Measurements from ENCODE around the gene ARHGAP21.
A peak's percentile ranks its signal among the peaks of the same experiment; 100 is the strongest.
"Not testable (repeated sequence)": the region's sequence is repeated elsewhere in the genome, so short reads cannot be mapped to it uniquely, and the experiment has no call there.

The ARHGAP21 gene

GRCh38 chr10:24723788-24724380, at the start of gene ARHGAP21:
Gene ARHGAP21 (minus strand): TSS chr10:24723887. CDS start chr10:24721899, 1,988 bp downstream.
- no peak for DNase-seq (ENCODE audit: low read depth, low spot score)

- DNase-seq (ENCODE audit: low read depth, low spot score) = no peak
Measured at GRCh38 chr10:24771943-24772694, 48.4 kb upstream of the ARHGAP21 start.

- not testable (repeated sequence) for DNase-seq (ENCODE audit: low read depth, low spot score)
Measured at GRCh38 chr10:24764991-24765390, 41.3 kb upstream of the ARHGAP21 start.

GRCh38 chr10:24762966-24763623, 39.4 kb upstream of the ARHGAP21 start:
- DNase-seq (ENCODE audit: low read depth, low spot score) = peak; percentile 64

- no peak for DNase-seq (ENCODE audit: low read depth, low spot score)
Measured at GRCh38 chr10:24762161-24762924, 38.7 kb upstream of the ARHGAP21 start.

- DNase-seq (ENCODE audit: low read depth, low spot score) = no peak
Measured at GRCh38 chr10:24759672-24760071, 36.0 kb upstream of the ARHGAP21 start.

GRCh38 chr10:24758254-24758653, 34.6 kb upstream of the ARHGAP21 start:
- not testable (repeated sequence) for DNase-seq (ENCODE audit: low read depth, low spot score)

GRCh38 chr10:24756283-24756682, 32.6 kb upstream of the ARHGAP21 start:
- DNase-seq (ENCODE audit: low read depth, low spot score) = no peak

GRCh38 chr10:24751716-24752115, 28.0 kb upstream of the ARHGAP21 start:
- no peak for DNase-seq (ENCODE audit: low read depth, low spot score)

- no peak for DNase-seq (ENCODE audit: low read depth, low spot score)
Measured at GRCh38 chr10:24750695-24751094, 27.0 kb upstream of the ARHGAP21 start.

GRCh38 chr10:24748214-24748613, 24.5 kb upstream of the ARHGAP21 start:
- DNase-seq (ENCODE audit: low read depth, low spot score) = no peak

GRCh38 chr10:24744946-24745345, 21.3 kb upstream of the ARHGAP21 start:
- no peak for DNase-seq (ENCODE audit: low read depth, low spot score)

- no peak for DNase-seq (ENCODE audit: low read depth, low spot score)
Measured at GRCh38 chr10:24740714-24741113, 17.0 kb upstream of the ARHGAP21 start.

GRCh38 chr10:24737001-24737400, 13.3 kb upstream of the ARHGAP21 start:
- DNase-seq (ENCODE audit: low read depth, low spot score) = no peak

- DNase-seq (ENCODE audit: low read depth, low spot score) = no peak
Measured at GRCh38 chr10:24731942-24732341, 8.3 kb upstream of the ARHGAP21 start.

GRCh38 chr10:24730811-24731210, 7.1 kb upstream of the ARHGAP21 start:
- DNase-seq (ENCODE audit: low read depth, low spot score) = no peak

GRCh38 chr10:24727786-24728185, 4.1 kb upstream of the ARHGAP21 start:
- DNase-seq (ENCODE audit: low read depth, low spot score) = no peak

- no peak for DNase-seq (ENCODE audit: low read depth, low spot score)
Measured at GRCh38 chr10:24726626-24727025, 2.9 kb upstream of the ARHGAP21 start.

- not testable (repeated sequence) for DNase-seq (ENCODE audit: low read depth, low spot score)
Measured at GRCh38 chr10:24726029-24726428, 2.3 kb upstream of the ARHGAP21 start.

- DNase-seq (ENCODE audit: low read depth, low spot score) = peak; percentile 75
Measured at GRCh38 chr10:24724381-24725228, 918 bp upstream of the ARHGAP21 start.

GRCh38 chr10:24723386-24723787, 300 bp downstream of the ARHGAP21 start:
- DNase-seq (ENCODE audit: low read depth, low spot score) = no peak
